NCI-H1436 (cell line): Measurements from ENCODE around the gene CABP2.
"Not testable (repeated sequence)": the region's sequence is repeated elsewhere in the genome, so short reads cannot be mapped to it uniquely, and the experiment has no call there.

Experiments used
- DNase-seq: peaks from one replicate; lab custom pipeline; 2025; lab: John Stamatoyannopoulos, UW

Gene CABP2

GRCh38 chr11:67494371-67495233 lies 28.6 kb downstream of the CABP2 start:
- no peak for DNase-seq

- DNase-seq = no peak
Observed at GRCh38 chr11:67493548-67494370, 29.5 kb downstream of the CABP2 start.

- DNase-seq = no peak
Observed at GRCh38 chr11:67492801-67493547, 30.3 kb downstream of the CABP2 start.

- no peak for DNase-seq
Observed at GRCh38 chr11:67492069-67492727, 31.0 kb downstream of the CABP2 start.

- DNase-seq = no peak
Observed at GRCh38 chr11:67491276-67492068, 31.8 kb downstream of the CABP2 start.

GRCh38 chr11:67490727-67491065 lies 32.5 kb downstream of the CABP2 start:
- DNase-seq = no peak

GRCh38 chr11:67489885-67490726 lies 33.1 kb downstream of the CABP2 start:
- no peak for DNase-seq

- DNase-seq = no peak
Observed at GRCh38 chr11:67489203-67489884, 33.9 kb downstream of the CABP2 start.

- no peak for DNase-seq
Observed at GRCh38 chr11:67486481-67487195, 36.6 kb downstream of the CABP2 start.

- DNase-seq = not testable (repeated sequence)
Observed at GRCh38 chr11:67485873-67486361, 37.3 kb downstream of the CABP2 start.

- no peak for DNase-seq
Observed at GRCh38 chr11:67484847-67485311, 38.4 kb downstream of the CABP2 start.

- DNase-seq = no peak
Observed at GRCh38 chr11:67483831-67484665, 39.2 kb downstream of the CABP2 start.

- DNase-seq = peak; percentile 97
Observed at GRCh38 chr11:67482827-67483798, 40.1 kb downstream of the CABP2 start, which contains the start of gene AIP. Gene AIP (plus strand): TSS chr11:67483026. CDS start chr11:67483159, 133 bp downstream.

- no peak for DNase-seq
Observed at GRCh38 chr11:67482275-67482826, 40.9 kb downstream of the CABP2 start.

- DNase-seq = not testable (repeated sequence)
Observed at GRCh38 chr11:67477344-67478050, 45.7 kb downstream of the CABP2 start.
